ENCODE measurements around the gene HINT2. TPM values are rescaled to one million over a fixed set of nuclear protein-coding genes. Genes with fewer than 3 reads are reported as not detected.

HINT2 gene
- total RNA-seq, 1 experiment from 2014 or later: 35.9 TPM

DNA sequence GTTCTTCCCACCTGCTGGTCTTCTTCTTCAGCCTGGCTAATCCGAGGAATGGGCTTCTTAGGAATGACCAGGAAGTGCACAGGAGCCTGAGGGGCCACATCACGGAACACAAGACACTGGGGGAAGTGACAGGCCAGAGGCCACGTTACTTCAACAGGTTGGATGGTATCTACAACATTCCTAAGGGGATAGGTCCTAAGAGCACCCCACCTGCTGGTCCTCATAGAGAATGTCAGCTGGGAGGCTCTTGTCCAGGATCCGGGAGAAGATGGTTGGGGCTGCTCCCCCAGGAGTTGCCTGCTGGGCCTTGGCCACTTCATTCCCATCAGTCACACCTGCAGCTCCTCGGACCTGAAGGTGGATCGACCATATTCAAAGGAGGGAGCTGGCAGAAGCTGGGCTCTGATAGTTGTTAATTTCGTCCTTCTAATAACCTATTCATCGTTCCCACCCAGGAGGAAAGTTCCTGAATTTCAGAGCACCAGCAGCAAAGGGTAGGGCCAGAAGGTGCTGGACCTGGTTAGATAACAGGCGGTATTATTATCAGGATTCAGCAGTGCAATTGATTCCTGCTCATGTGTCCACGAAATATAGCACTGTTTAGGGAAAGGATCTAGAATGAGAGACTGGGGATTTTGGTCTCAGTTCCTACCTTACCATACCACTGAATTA lies 1.3 kb downstream of the HINT2 start:
- Histone ChIP-seq H2AK5ac (ENCODE audit: insufficient read length, low read length) (no peak overlapping the region), H3T11ph (ENCODE audit: low read length) (no peak overlapping the region), H4K5ac (ENCODE audit: insufficient read length, low read depth, low read length) (no peak overlapping the region), H3K56ac (ENCODE audit: insufficient read length, low read depth, low read length) (no peak overlapping the region), H2BK120ac (ENCODE audit: low read depth, low read length, poor library complexity, severe bottlenecking) (no peak overlapping the region), H3K27ac (ENCODE audit: insufficient read length, low read depth, low read length) (no peak overlapping the region), H3K9ac (ENCODE audit: extremely low read depth, insufficient read length, low read length) (no peak overlapping the region), H3K4ac (ENCODE audit: low read depth, low read length) (no peak overlapping the region), H3K9me3 (ENCODE audit: control insufficient read depth, low read depth, low read length) (no peaks in the 10 kb centered on the region), H3K27me3 (ENCODE audit: insufficient read depth, low read length) (no peaks in the 10 kb centered on the region), H3K23ac (ENCODE audit: insufficient read length, low read depth, low read length) (no peak overlapping the region), H3K79me1 (ENCODE audit: insufficient read depth, low read depth, low read length, poor library complexity, severe bottlenecking) (no peaks in the 10 kb centered on the region), H4K20me1 (ENCODE audit: control insufficient read depth, insufficient read depth, insufficient read length) (no peaks in the 10 kb centered on the region), H2BK20ac (ENCODE audit: low read depth, low read length, poor library complexity, severe bottlenecking) (no peak overlapping the region), H4K8ac (replicated peaks; ENCODE audit: insufficient read length, low read depth, low read length) (no peak overlapping the region), H3K4me2 (ENCODE audit: insufficient read depth, insufficient read length, low read length) (peak overlapping the region; percentile 55), H3K14ac (ENCODE audit: insufficient read depth, low read length) (no peak overlapping the region), H2AFZ (ENCODE audit: low read length) (no peak overlapping the region), H2BK15ac (ENCODE audit: low read depth, low read length) (no peak overlapping the region), H2BK12ac (ENCODE audit: insufficient read length, low read depth, low read length) (no peak overlapping the region), H4K91ac (ENCODE audit: insufficient read length, low read depth, low read length) (no peak overlapping the region), H3K79me2 (ENCODE audit: insufficient read depth, low read length) (no peaks in the 10 kb centered on the region), H3K18ac (ENCODE audit: insufficient read length, low read depth, low read length) (no peak overlapping the region), H3K23me2 (ENCODE audit: insufficient read length, low read depth, low read length, poor library complexity, severe bottlenecking) (peaks cover 9% of the 10 kb centered on the region), H3K4me1 (ENCODE audit: insufficient read depth, low read length) (no peaks in the 10 kb centered on the region), H2BK5ac (ENCODE audit: insufficient read length, low read length) (no peak overlapping the region)
- Mint-ChIP-seq H3K27me3 (ENCODE audit: low read depth) (peaks cover 12% of the 10 kb centered on the region), H3K36me3 (ENCODE audit: insufficient read depth in 1 of 3, low read depth in 3 of 3) (peaks cover 5 to 14% (median 8%) of the 10 kb centered on the region in 3 experiments; a peak in 4 of 7 replicates), H3K27ac (0 out of 7 replicates have a peak overlapping the region, but pooled peaks of 1 of the 3 experiments have one; percentile 21), H3K4me3 (peak overlapping the region; percentile 84 to 92), H3K4me1 (peaks cover 20 to 21% of the 10 kb centered on the region in 2 experiments), H3K9me3 (no peaks in the 10 kb centered on the region; a peak in 1 of 5 replicates)
- TF ChIP-seq CTCF (conservative IDR thresholded peaks at IDR 0.05): peak; percentile 58
- DNase-seq: peak; percentile 69
- no CpG with 5 or more reads among the region's 10 CpGs for WGBS (ENCODE audit: extremely low coverage, insufficient read length, low lambda C conversion rate)

Measured in H9 (cell line).